ENCODE results near the gene PTPRM.

GRCh38 chr18:7980656-7981055 is 413.5 kb downstream of the PTPRM start:
- TF ChIP-seq EZH2 (IDR thresholded peaks at IDR 0.05; ENCODE audit: borderline replicate concordance, low read depth, low read length, severe bottlenecking) (no peak), CTCF (IDR thresholded peaks at IDR 0.05; ENCODE audit: borderline replicate concordance, extremely low read depth, low read length, poor library complexity, severe bottlenecking) (no peak)

All from DND-41 (cell line).